ENCODE results near the gene PXYLP1.

The PXYLP1 gene

GRCh38 chr3:141249041-141249440, 17.4 kb downstream of the PXYLP1 start:
- DNase-seq (no peak), ATAC-seq (ENCODE audit: insufficient read depth, low read depth) (no peak)
- Histone ChIP-seq H3K79me2 (ENCODE audit: insufficient read depth, low read length) (peaks cover 99% of the 10 kb centered on the region), H2AFZ (ENCODE audit: low read depth, low read length) (no peak overlapping the region), H3K9ac (ENCODE audit: low read depth, low read length) (no peak overlapping the region), H3K4me3 (ENCODE audit: low read depth in 1 of 2, low read length in 2 of 2) (no peak overlapping the region), H3K36me3 (ENCODE audit: insufficient read depth, low read length) (peaks cover 85% of the 10 kb centered on the region), H3K4me1 (ENCODE audit: insufficient read depth, low read length) (peaks cover 49% of the 10 kb centered on the region), H3K27me3 (ENCODE audit: insufficient read depth, low read length, poor library complexity) (no peaks in the 10 kb centered on the region), H4K20me1 (ENCODE audit: insufficient read depth, low read length) (peaks cover 74% of the 10 kb centered on the region), H3K27ac (ENCODE audit: low read length) (no peak overlapping the region), H3K4me2 (ENCODE audit: insufficient read depth, low read length) (no peak overlapping the region), H3K9me3 (ENCODE audit: insufficient read depth, low read length, severe bottlenecking) (no peaks in the 10 kb centered on the region)
- TF ChIP-seq EZH2 (IDR thresholded peaks at IDR 0.05; ENCODE audit: borderline replicate concordance, low read depth, low read length, severe bottlenecking) (no peak), CTCF (IDR thresholded peaks at IDR 0.05; ENCODE audit: borderline replicate concordance, extremely low read depth, low read length, poor library complexity, severe bottlenecking) (no peak)

GRCh38 chr3:141250342-141250741, 18.7 kb downstream of the PXYLP1 start:
- H3K27me3 ChIP-seq (ENCODE audit: insufficient read depth, low read length, poor library complexity), result no peaks in the 10 kb centered on the region
- no peaks in the 10 kb centered on the region for H3K9me3 ChIP-seq (ENCODE audit: insufficient read depth, low read length, severe bottlenecking)
- H3K4me2 ChIP-seq (ENCODE audit: insufficient read depth, low read length), result no peak overlapping the region
- no peak overlapping the region for H3K9ac ChIP-seq (ENCODE audit: low read depth, low read length)
- peak overlapping the region; percentile 25; the same call in 1 of the 2 replicates for H3K27ac ChIP-seq (ENCODE audit: low read length)
- H3K4me3 ChIP-seq (ENCODE audit: low read depth in 1 of 2, low read length in 2 of 2), result no peak overlapping the region
- H3K4me1 ChIP-seq (ENCODE audit: insufficient read depth, low read length), result peaks cover 62% of the 10 kb centered on the region
- DNase-seq (no peak), ATAC-seq (ENCODE audit: insufficient read depth, low read depth) (0 out of 3 replicates have a peak, but pooled peaks have one; percentile 25)
- H2AFZ ChIP-seq (ENCODE audit: low read depth, low read length), result no peak overlapping the region
- peaks cover 99% of the 10 kb centered on the region for H3K79me2 ChIP-seq (ENCODE audit: insufficient read depth, low read length)
- peaks cover 66% of the 10 kb centered on the region for H4K20me1 ChIP-seq (ENCODE audit: insufficient read depth, low read length)
- TF ChIP-seq CTCF (IDR thresholded peaks at IDR 0.05; ENCODE audit: borderline replicate concordance, extremely low read depth, low read length, poor library complexity, severe bottlenecking), result no peak
- TF ChIP-seq EZH2 (IDR thresholded peaks at IDR 0.05; ENCODE audit: borderline replicate concordance, low read depth, low read length, severe bottlenecking), result no peak
- H3K36me3 ChIP-seq (ENCODE audit: insufficient read depth, low read length), result peaks cover 76% of the 10 kb centered on the region

GRCh38 chr3:141250828-141251227, 19.2 kb downstream of the PXYLP1 start:
- TF ChIP-seq EZH2 (IDR thresholded peaks at IDR 0.05; ENCODE audit: borderline replicate concordance, low read depth, low read length, severe bottlenecking) (no peak), CTCF (IDR thresholded peaks at IDR 0.05; ENCODE audit: borderline replicate concordance, extremely low read depth, low read length, poor library complexity, severe bottlenecking) (no peak)
- H3K9me3 ChIP-seq (ENCODE audit: insufficient read depth, low read length, severe bottlenecking), result no peaks in the 10 kb centered on the region
- H3K27me3 ChIP-seq (ENCODE audit: insufficient read depth, low read length, poor library complexity), result no peaks in the 10 kb centered on the region
- H3K4me2 ChIP-seq (ENCODE audit: insufficient read depth, low read length), result no peak overlapping the region
- peaks cover 63% of the 10 kb centered on the region for H4K20me1 ChIP-seq (ENCODE audit: insufficient read depth, low read length)
- H3K4me3 ChIP-seq (ENCODE audit: low read depth in 1 of 2, low read length in 2 of 2), result no peak overlapping the region
- H3K9ac ChIP-seq (ENCODE audit: low read depth, low read length), result no peak overlapping the region
- H3K79me2 ChIP-seq (ENCODE audit: insufficient read depth, low read length), result peaks cover 99% of the 10 kb centered on the region
- ATAC-seq (ENCODE audit: insufficient read depth, low read depth) (no peak), DNase-seq (no peak)
- no peak overlapping the region for H2AFZ ChIP-seq (ENCODE audit: low read depth, low read length)
- peaks cover 76% of the 10 kb centered on the region for H3K36me3 ChIP-seq (ENCODE audit: insufficient read depth, low read length)
- H3K4me1 ChIP-seq (ENCODE audit: insufficient read depth, low read length), result peaks cover 66% of the 10 kb centered on the region
- H3K27ac ChIP-seq (ENCODE audit: low read length), result no peak overlapping the region; the same call in 1 of the 2 replicates

Data from DND-41 (cell line).